ENCODE data around the gene POU2F3. TPM values are rescaled to one million over a fixed set of nuclear protein-coding genes. Genes with fewer than 3 reads are reported as not detected.

Gene POU2F3
- polyA plus RNA-seq, 1 donor (not counting 4 experiments of a cell fraction or from before 2014, with no cell fraction given) = 0.96 TPM

GRCh38 chr11:120256178-120256577 lies 16.2 kb downstream of the POU2F3 start:
- Histone ChIP-seq H3K9me3 (ENCODE audit: control insufficient read depth, low read depth, low read length) (no peaks in the 10 kb centered on the region), H3K4me1 (ENCODE audit: control insufficient read depth, extremely low read depth, insufficient read depth, low read length) (no peaks in the 10 kb centered on the region), H3K9me1 (ENCODE audit: control insufficient read depth, extremely low read depth, insufficient read depth, low read length) (no peaks in the 10 kb centered on the region), H3K9ac (ENCODE audit: control insufficient read depth, extremely low read depth, insufficient read depth, low read length) (no peak overlapping the region), H2AFZ (ENCODE audit: control insufficient read depth, low read length) (no peak overlapping the region), H4K20me1 (ENCODE audit: control insufficient read depth, extremely low read depth, insufficient read depth, low read length) (no peaks in the 10 kb centered on the region), H3K36me3 (ENCODE audit: control insufficient read depth in 2 of 2, extremely low read depth in 1 of 2, insufficient read depth in 2 of 2, low read length in 2 of 2) (no peaks in the 10 kb centered on the region), H3K4me2 (ENCODE audit: control insufficient read depth, extremely low read depth, insufficient read depth, low read depth, low read length) (no peak overlapping the region), H3K27me3 (ENCODE audit: control insufficient read depth, extremely low read depth, insufficient read depth, low read length) (peaks cover 61% of the 10 kb centered on the region), H3K27ac (ENCODE audit: control insufficient read depth, insufficient read depth, low read length) (no peak overlapping the region), H3K4me3 (ENCODE audit: control insufficient read depth in 2 of 3, extremely low read depth in 1 of 3, insufficient read depth in 2 of 3, low read depth in 1 of 3, low read length in 3 of 3) (no peak overlapping the region), H3K79me2 (ENCODE audit: control insufficient read depth, insufficient read depth, low read length) (no peaks in the 10 kb centered on the region)
- dilution Hi-C loops (cut with MboI; ENCODE audit: extremely low pct_ligation_motif_present, low sequenced_read_pairs) = no loop called here
- no peak for DNase-seq (ENCODE audit: low read depth, low spot score)
- TF ChIP-seq EZH2 (IDR thresholded peaks at IDR 0.05; ENCODE audit: low read length) (no peak), CTCF (optimal IDR thresholded peaks at IDR 0.05 in 1 of 3, IDR thresholded peaks at IDR 0.05 in 1 of 3, conservative IDR thresholded peaks at IDR 0.05 in 1 of 3; ENCODE audit: extremely low read depth in 1 of 3, insufficient read depth in 2 of 3, low read length in 3 of 3) (no peak)
- FAIRE-seq = no peak

- H3K9ac ChIP-seq (ENCODE audit: control insufficient read depth, extremely low read depth, insufficient read depth, low read length) = no peak overlapping the region
- peaks cover 56% of the 10 kb centered on the region for H3K27me3 ChIP-seq (ENCODE audit: control insufficient read depth, extremely low read depth, insufficient read depth, low read length)
- no peaks in the 10 kb centered on the region for H4K20me1 ChIP-seq (ENCODE audit: control insufficient read depth, extremely low read depth, insufficient read depth, low read length)
These were observed 16.8 kb downstream of the POU2F3 start for GRCh38 chr11:120256779-120257178.

More at GRCh38 chr11:120256779-120257178, 16.8 kb downstream of the POU2F3 start:
- no peak for DNase-seq (ENCODE audit: low read depth, low spot score)
- no peak overlapping the region for H3K27ac ChIP-seq (ENCODE audit: control insufficient read depth, insufficient read depth, low read length)
- no peaks in the 10 kb centered on the region for H3K4me1 ChIP-seq (ENCODE audit: control insufficient read depth, extremely low read depth, insufficient read depth, low read length)
- no peak overlapping the region for H3K4me3 ChIP-seq (ENCODE audit: control insufficient read depth in 2 of 3, extremely low read depth in 1 of 3, insufficient read depth in 2 of 3, low read depth in 1 of 3, low read length in 3 of 3)
- no peak overlapping the region for H3K4me2 ChIP-seq (ENCODE audit: control insufficient read depth, extremely low read depth, insufficient read depth, low read depth, low read length)
- H2AFZ ChIP-seq (ENCODE audit: control insufficient read depth, low read length) = no peak overlapping the region
- TF ChIP-seq CTCF (optimal IDR thresholded peaks at IDR 0.05 in 1 of 3, IDR thresholded peaks at IDR 0.05 in 1 of 3, conservative IDR thresholded peaks at IDR 0.05 in 1 of 3; ENCODE audit: extremely low read depth in 1 of 3, insufficient read depth in 2 of 3, low read length in 3 of 3) (no peak), EZH2 (IDR thresholded peaks at IDR 0.05; ENCODE audit: low read length) (no peak)
- no peaks in the 10 kb centered on the region for H3K79me2 ChIP-seq (ENCODE audit: control insufficient read depth, insufficient read depth, low read length)
- FAIRE-seq = no peak
- no peaks in the 10 kb centered on the region for H3K9me3 ChIP-seq (ENCODE audit: control insufficient read depth, low read depth, low read length)
- no peaks in the 10 kb centered on the region for H3K36me3 ChIP-seq (ENCODE audit: control insufficient read depth in 2 of 2, extremely low read depth in 1 of 2, insufficient read depth in 2 of 2, low read length in 2 of 2)
- no peaks in the 10 kb centered on the region for H3K9me1 ChIP-seq (ENCODE audit: control insufficient read depth, extremely low read depth, insufficient read depth, low read length)
- dilution Hi-C loops (cut with MboI; ENCODE audit: extremely low pct_ligation_motif_present, low sequenced_read_pairs) = no loop called here

All from keratinocyte (primary cell).